ENCODE results near the gene GPR21. TPM values are rescaled to one million over a fixed set of nuclear protein-coding genes. Genes with fewer than 3 reads are reported as not detected.

Gene GPR21
- total RNA-seq, 1 donor from 2014 or later, result 1.0 TPM

- DNase-seq (ENCODE audit: low spot score), result no peak
- intact Hi-C loops (cut with DNase I), result no loop called here
Measured at GRCh38 chr9:123031963-123032362, 1.5 kb upstream of the GPR21 start.

- intact Hi-C loops (cut with DNase I), result no loop called here
- no peak for DNase-seq (ENCODE audit: low spot score)
Measured at GRCh38 chr9:123033864-123034601, 566 bp downstream of the GPR21 start.

- intact Hi-C loops (cut with DNase I), result no loop called here
- DNase-seq (ENCODE audit: low spot score), result no peak
Measured at GRCh38 chr9:123034881-123035510, 1.5 kb downstream of the GPR21 start.

GRCh38 chr9:123035791-123036190 lies 2.3 kb downstream of the GPR21 start:
- intact Hi-C loops (cut with DNase I), result no loop called here
- no peak for DNase-seq (ENCODE audit: low spot score)

- no peak for DNase-seq (ENCODE audit: low spot score)
- intact Hi-C loops (cut with DNase I), result no loop called here
Measured at GRCh38 chr9:123036893-123037545, 3.6 kb downstream of the GPR21 start.

- intact Hi-C loops (cut with DNase I), result no loop called here
Measured at GRCh38 chr9:123039617-123040219, 6.3 kb downstream of the GPR21 start.

GRCh38 chr9:123040801-123041200 lies 7.3 kb downstream of the GPR21 start:
- intact Hi-C loops (cut with DNase I), result no loop called here
- no peak for DNase-seq (ENCODE audit: low spot score)

More at GRCh38 chr9:123039617-123040219, 6.3 kb downstream of the GPR21 start:
- no peak for DNase-seq (ENCODE audit: low spot score)

GRCh38 chr9:123041489-123041888 lies 8.0 kb downstream of the GPR21 start:
- DNase-seq (ENCODE audit: low spot score), result no peak
- intact Hi-C loops (cut with DNase I), result no loop called here

- intact Hi-C loops (cut with DNase I), result no loop called here
Measured at GRCh38 chr9:123043081-123043939, 9.8 kb downstream of the GPR21 start.

GRCh38 chr9:123044586-123044985 lies 11.1 kb downstream of the GPR21 start:
- DNase-seq (ENCODE audit: low spot score), result no peak
- intact Hi-C loops (cut with DNase I), result no loop called here

More at GRCh38 chr9:123043081-123043939, 9.8 kb downstream of the GPR21 start:
- no peak for DNase-seq (ENCODE audit: low spot score)

- intact Hi-C loops (cut with DNase I), result no loop called here
- no peak for DNase-seq (ENCODE audit: low spot score)
Measured at GRCh38 chr9:123046406-123047195, 13.1 kb downstream of the GPR21 start.

GRCh38 chr9:123048748-123049147 lies 15.3 kb downstream of the GPR21 start:
- intact Hi-C loops (cut with DNase I), result no loop called here

GRCh38 chr9:123049589-123050222 lies 16.2 kb downstream of the GPR21 start:
- DNase-seq (ENCODE audit: low spot score), result no peak
- intact Hi-C loops (cut with DNase I), result no loop called here

More at GRCh38 chr9:123048748-123049147, 15.3 kb downstream of the GPR21 start:
- no peak for DNase-seq (ENCODE audit: low spot score)

GRCh38 chr9:123053046-123053445 lies 19.6 kb downstream of the GPR21 start:
- DNase-seq (ENCODE audit: low spot score), result no peak
- intact Hi-C loops (cut with DNase I), result no loop called here

GRCh38 chr9:123053711-123054110 lies 20.2 kb downstream of the GPR21 start:
- intact Hi-C loops (cut with DNase I), result no loop called here
- DNase-seq (ENCODE audit: low spot score), result no peak

- intact Hi-C loops (cut with DNase I), result no loop called here
- no peak for DNase-seq (ENCODE audit: low spot score)
Measured at GRCh38 chr9:123058834-123059233, 25.4 kb downstream of the GPR21 start.

- no peak for DNase-seq (ENCODE audit: low spot score)
- intact Hi-C loops (cut with DNase I), result no loop called here
Measured at GRCh38 chr9:123059472-123060220, 26.2 kb downstream of the GPR21 start.

Measured in cardiac septum (tissue), 1 donor.